SK-N-SH treated with all-trans-retinoic acid at 6 μM for 48 hours (cell line): ENCODE results near the gene RIMBP2.

ENCODE experiments used
- ATAC-seq: fragments of 200-7000 bp; cut with Tn5 transposase; 3 replicates; pipeline ENCODE4 v1.9.1; 2020; ENCODE audit warnings: mild to moderate bottlenecking, moderate library complexity
- ARNTL ChIP-seq: fragments of 450-650 bp; formaldehyde crosslinking; IDR thresholded peaks from 2 replicates; pipeline ENCODE4 v1.5.0; 2020; ENCODE audit warnings: low read depth, mild to moderate bottlenecking, moderate library complexity, borderline replicate concordance
- BACH2 ChIP-seq: fragments of 250-450 bp; sonication (Bioruptor Pico); IDR thresholded peaks from 2 replicates; pipeline ENCODE4 v1.9.0; 2021; ENCODE audit warnings: mild to moderate bottlenecking, borderline replicate concordance
- CREB5 ChIP-seq: fragments of 250-450 bp; sonication (Bioruptor Pico); IDR thresholded peaks from 2 replicates; pipeline ENCODE4 v1.5.1; 2020; ENCODE audit warnings: low read depth, mild to moderate bottlenecking, moderate library complexity
- CSDC2 ChIP-seq: fragments of 250-450 bp; sonication (Bioruptor Pico); IDR thresholded peaks from 2 replicates; pipeline ENCODE4 v1.5.0; 2020; ENCODE audit warnings: mild to moderate bottlenecking, moderate library complexity
- ESRRG ChIP-seq: fragments of 250-450 bp; sonication (Bioruptor Pico); IDR thresholded peaks from 2 replicates; pipeline ENCODE4 v1.6.1; 2021; ENCODE audit warnings: mild to moderate bottlenecking
- GLIS3 ChIP-seq: fragments of 250-450 bp; sonication (Bioruptor Pico); IDR thresholded peaks from 2 replicates; pipeline ENCODE4 v1.5.0; 2020; ENCODE audit warnings: mild to moderate bottlenecking, moderate library complexity
- ISL1 ChIP-seq: fragments of 250-450 bp; sonication (Bioruptor Pico); IDR thresholded peaks from 2 replicates; pipeline ENCODE4 v2.1.2; 2022; ENCODE audit warnings: mild to moderate bottlenecking, moderate library complexity
- PPARA ChIP-seq: fragments of 250-450 bp; sonication (Bioruptor Pico); IDR thresholded peaks from 2 replicates; pipeline ENCODE4 v1.5.0; 2020; ENCODE audit warnings: mild to moderate bottlenecking, borderline replicate concordance
- RARB ChIP-seq: fragments of 250-450 bp; sonication (Bioruptor Pico); IDR thresholded peaks from 2 replicates; pipeline ENCODE4 v1.8.0; 2021; ENCODE audit warnings: mild to moderate bottlenecking, moderate library complexity
- TCF4 ChIP-seq: fragments of 250-450 bp; sonication (Bioruptor Pico); IDR thresholded peaks from 2 replicates; pipeline ENCODE4 v1.8.0; 2021; ENCODE audit warnings: mild to moderate bottlenecking, moderate library complexity, borderline replicate concordance
- TSHZ2 ChIP-seq: fragments of 250-450 bp; sonication (Bioruptor Pico); IDR thresholded peaks from 2 replicates; pipeline ENCODE4 v1.5.0; 2020; ENCODE audit warnings: mild to moderate bottlenecking, moderate library complexity
- ZC3H10 ChIP-seq: fragments of 250-450 bp; sonication (Bioruptor Pico); IDR thresholded peaks from 2 replicates; pipeline ENCODE4 v1.5.1; 2021; ENCODE audit warnings: mild to moderate bottlenecking, moderate library complexity
- ZFP3 ChIP-seq: fragments of 250-450 bp; sonication (Bioruptor Pico); IDR thresholded peaks from 2 replicates; pipeline ENCODE4 v1.5.0; 2020; ENCODE audit warnings: mild to moderate bottlenecking, moderate library complexity
- ZNF565 ChIP-seq: fragments of 450-650 bp; formaldehyde crosslinking; conservative IDR thresholded peaks from 2 replicates; pipeline ENCODE4 v1.5.0; 2020; ENCODE audit warnings: low read depth, mild to moderate bottlenecking, moderate library complexity
- ZNF70 ChIP-seq: fragments of 450-650 bp; formaldehyde crosslinking; IDR thresholded peaks from 2 replicates; pipeline ENCODE4 v1.5.0; 2020; ENCODE audit warnings: mild to moderate bottlenecking, moderate library complexity
- ZNF8 ChIP-seq: fragments of 450-650 bp; formaldehyde crosslinking; IDR thresholded peaks from 2 replicates; pipeline ENCODE4 v1.5.0; 2020; ENCODE audit warnings: mild to moderate bottlenecking, moderate library complexity
- TF ChIP-seq, protein P1 (sequence below): fragments of 250-450 bp; sonication (Bioruptor Pico); IDR thresholded peaks from 2 replicates; pipeline ENCODE4 v1.8.0; 2021; ENCODE audit warnings: low read depth, mild to moderate bottlenecking, moderate library complexity, borderline replicate concordance
- TF ChIP-seq, protein P2 (sequence below): fragments of 250-450 bp; sonication (Bioruptor Pico); IDR thresholded peaks from 2 replicates; pipeline ENCODE4 v1.8.0; 2020; ENCODE audit warnings: mild to moderate bottlenecking, moderate library complexity, borderline replicate concordance
- TF ChIP-seq, protein P3 (sequence below): fragments of 250-450 bp; sonication (Bioruptor Pico); IDR thresholded peaks from 2 replicates; pipeline ENCODE4 v1.5.1; 2021; ENCODE audit warnings: mild to moderate bottlenecking, moderate library complexity

The RIMBP2 gene

DNA sequence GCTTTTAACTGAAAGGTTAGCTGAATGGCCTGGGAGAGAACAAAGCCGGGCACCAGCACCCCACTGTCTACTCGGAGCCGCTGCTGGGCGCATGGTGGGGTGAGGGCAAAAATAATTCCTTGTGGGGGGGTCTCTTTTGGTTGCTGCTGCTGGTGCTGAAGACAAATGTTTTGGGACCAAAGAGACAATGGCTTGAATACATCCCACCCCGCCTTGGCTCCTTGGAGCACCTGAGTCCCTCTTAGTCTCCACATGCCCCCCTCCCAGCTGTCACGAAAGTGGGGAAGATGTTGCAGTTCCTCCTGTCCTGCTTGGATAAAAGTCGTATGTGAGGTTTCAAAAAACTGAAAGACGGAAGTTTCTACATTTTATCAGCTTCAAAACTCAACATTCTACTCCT lies 293.4 kb downstream of the RIMBP2 start:
- ATAC-seq = no peak
- TF ChIP-seq ISL1 (CRISPR knock-in tag) = no peak
- no peak for TF ChIP-seq ARNTL
- TF ChIP-seq TCF4 (CRISPR knock-in tag) = no peak
- TF ChIP-seq ZNF565 (CRISPR knock-in tag) = no peak
- TF ChIP-seq ESRRG = no peak
- no peak for TF ChIP-seq BACH2 (CRISPR knock-in tag)
- TF ChIP-seq PPARA (CRISPR knock-in tag) = no peak
- TF ChIP-seq, protein P1, sequence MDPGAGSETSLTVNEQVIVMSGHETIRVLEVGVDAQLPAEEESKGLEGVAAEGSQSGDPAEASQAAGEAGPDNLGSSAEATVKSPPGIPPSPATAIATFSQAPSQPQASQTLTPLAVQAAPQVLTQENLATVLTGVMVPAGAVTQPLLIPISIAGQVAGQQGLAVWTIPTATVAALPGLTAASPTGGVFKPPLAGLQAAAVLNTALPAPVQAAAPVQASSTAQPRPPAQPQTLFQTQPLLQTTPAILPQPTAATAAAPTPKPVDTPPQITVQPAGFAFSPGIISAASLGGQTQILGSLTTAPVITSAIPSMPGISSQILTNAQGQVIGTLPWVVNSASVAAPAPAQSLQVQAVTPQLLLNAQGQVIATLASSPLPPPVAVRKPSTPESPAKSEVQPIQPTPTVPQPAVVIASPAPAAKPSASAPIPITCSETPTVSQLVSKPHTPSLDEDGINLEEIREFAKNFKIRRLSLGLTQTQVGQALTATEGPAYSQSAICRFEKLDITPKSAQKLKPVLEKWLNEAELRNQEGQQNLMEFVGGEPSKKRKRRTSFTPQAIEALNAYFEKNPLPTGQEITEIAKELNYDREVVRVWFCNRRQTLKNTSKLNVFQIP (CRISPR knock-in tag) = no peak
- TF ChIP-seq TSHZ2 (CRISPR knock-in tag) = no peak

- no peak for TF ChIP-seq ZC3H10 (CRISPR knock-in tag)
- no peak for TF ChIP-seq ZNF70 (CRISPR knock-in tag)
- no peak for ATAC-seq
Measured at GRCh38 chr12:130421896-130422295, 294.2 kb downstream of the RIMBP2 start.

GRCh38 chr12:130420071-130420470 lies 296.0 kb downstream of the RIMBP2 start:
- TF ChIP-seq CSDC2 = no peak
- TF ChIP-seq RARB = no peak
- TF ChIP-seq PPARA (CRISPR knock-in tag) = no peak
- TF ChIP-seq, protein P2, sequence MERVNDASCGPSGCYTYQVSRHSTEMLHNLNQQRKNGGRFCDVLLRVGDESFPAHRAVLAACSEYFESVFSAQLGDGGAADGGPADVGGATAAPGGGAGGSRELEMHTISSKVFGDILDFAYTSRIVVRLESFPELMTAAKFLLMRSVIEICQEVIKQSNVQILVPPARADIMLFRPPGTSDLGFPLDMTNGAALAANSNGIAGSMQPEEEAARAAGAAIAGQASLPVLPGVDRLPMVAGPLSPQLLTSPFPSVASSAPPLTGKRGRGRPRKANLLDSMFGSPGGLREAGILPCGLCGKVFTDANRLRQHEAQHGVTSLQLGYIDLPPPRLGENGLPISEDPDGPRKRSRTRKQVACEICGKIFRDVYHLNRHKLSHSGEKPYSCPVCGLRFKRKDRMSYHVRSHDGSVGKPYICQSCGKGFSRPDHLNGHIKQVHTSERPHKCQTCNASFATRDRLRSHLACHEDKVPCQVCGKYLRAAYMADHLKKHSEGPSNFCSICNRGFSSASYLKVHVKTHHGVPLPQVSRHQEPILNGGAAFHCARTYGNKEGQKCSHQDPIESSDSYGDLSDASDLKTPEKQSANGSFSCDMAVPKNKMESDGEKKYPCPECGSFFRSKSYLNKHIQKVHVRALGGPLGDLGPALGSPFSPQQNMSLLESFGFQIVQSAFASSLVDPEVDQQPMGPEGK (CRISPR knock-in tag) = no peak
- TF ChIP-seq ZNF70 (CRISPR knock-in tag) = no peak
- TF ChIP-seq GLIS3 (CRISPR knock-in tag) = no peak
- no peak for TF ChIP-seq ZNF8 (CRISPR knock-in tag)
- TF ChIP-seq TSHZ2 (CRISPR knock-in tag) = no peak
- TF ChIP-seq ISL1 (CRISPR knock-in tag) = no peak
- TF ChIP-seq, protein P3, sequence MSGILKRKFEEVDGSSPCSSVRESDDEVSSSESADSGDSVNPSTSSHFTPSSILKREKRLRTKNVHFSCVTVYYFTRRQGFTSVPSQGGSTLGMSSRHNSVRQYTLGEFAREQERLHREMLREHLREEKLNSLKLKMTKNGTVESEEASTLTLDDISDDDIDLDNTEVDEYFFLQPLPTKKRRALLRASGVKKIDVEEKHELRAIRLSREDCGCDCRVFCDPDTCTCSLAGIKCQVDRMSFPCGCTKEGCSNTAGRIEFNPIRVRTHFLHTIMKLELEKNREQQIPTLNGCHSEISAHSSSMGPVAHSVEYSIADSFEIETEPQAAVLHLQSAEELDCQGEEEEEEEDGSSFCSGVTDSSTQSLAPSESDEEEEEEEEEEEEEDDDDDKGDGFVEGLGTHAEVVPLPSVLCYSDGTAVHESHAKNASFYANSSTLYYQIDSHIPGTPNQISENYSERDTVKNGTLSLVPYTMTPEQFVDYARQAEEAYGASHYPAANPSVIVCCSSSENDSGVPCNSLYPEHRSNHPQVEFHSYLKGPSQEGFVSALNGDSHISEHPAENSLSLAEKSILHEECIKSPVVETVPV = no peak
- TF ChIP-seq TCF4 (CRISPR knock-in tag) = no peak
- TF ChIP-seq, protein P1 (CRISPR knock-in tag) = no peak
- no peak for TF ChIP-seq CREB5
- TF ChIP-seq ZFP3 (CRISPR knock-in tag) = no peak

More at GRCh38 chr12:130420071-130420470, 296.0 kb downstream of the RIMBP2 start:
- ATAC-seq = no peak
